Left ventricle myocardium inferior (tissue), 1 donor: ENCODE measurements around the gene CD8A. TPM values are rescaled to one million over a fixed set of nuclear protein-coding genes. Genes with fewer than 3 reads are reported as not detected.

Experiments used
- DNase-seq: peaks from one replicate; pipeline ENCODE4 v3.0.0-alpha.2; 2020
- H3K27ac ChIP-seq: fragments of 200-600 bp; replicated peaks from 2 replicates; pipeline ENCODE4 v1.8.0; 2021
- H3K27me3 ChIP-seq: fragments of 200-600 bp; 2 replicates; pipeline ENCODE4 v1.8.0; 2021; ENCODE audit warnings: low read depth
- H3K36me3 ChIP-seq: fragments of 200-600 bp; 2 replicates; pipeline ENCODE4 v1.8.0; 2021
- H3K4me1 ChIP-seq: fragments of 200-600 bp; 2 replicates; pipeline ENCODE4 v1.8.0; 2021
- H3K4me3 ChIP-seq: fragments of 200-600 bp; 2 replicates; pipeline ENCODE4 v1.8.0; 2021; ENCODE audit warnings: mild to moderate bottlenecking, moderate library complexity
- H3K9me3 ChIP-seq: fragments of 200-600 bp; replicated peaks from 2 replicates; pipeline ENCODE4 v1.8.0; 2021
- intact Hi-C: fragments of 100-400 bp; cut with micrococcal nuclease; formaldehyde crosslinking; loops from one replicate; pipeline ENCODE4 v1.11.0; 2022
- total RNA-seq: library from RNA; stranded (reverse); fragmentation: NEBNext Ultra II Directional; extraction: Animal tissue kit (Norgen Biotek cat#: 25700); gene quantifications from one replicate; pipeline ENCODE4 v1.2.1, GENCODE V29; 2021
- TF ChIP-seq, protein P1 (sequence below): fragments of 200-600 bp; IDR thresholded peaks from 2 replicates; pipeline ENCODE4 v1.8.0; 2021; ENCODE audit warnings: antibody characterized with exemption, mild to moderate bottlenecking, borderline replicate concordance
- donor health status: DM: no; HTN: yes; CAD: no; lungs with severe emphysema.

CD8A gene
- total RNA-seq, 1 donor from 2014 or later = 0.63 TPM

DNA sequence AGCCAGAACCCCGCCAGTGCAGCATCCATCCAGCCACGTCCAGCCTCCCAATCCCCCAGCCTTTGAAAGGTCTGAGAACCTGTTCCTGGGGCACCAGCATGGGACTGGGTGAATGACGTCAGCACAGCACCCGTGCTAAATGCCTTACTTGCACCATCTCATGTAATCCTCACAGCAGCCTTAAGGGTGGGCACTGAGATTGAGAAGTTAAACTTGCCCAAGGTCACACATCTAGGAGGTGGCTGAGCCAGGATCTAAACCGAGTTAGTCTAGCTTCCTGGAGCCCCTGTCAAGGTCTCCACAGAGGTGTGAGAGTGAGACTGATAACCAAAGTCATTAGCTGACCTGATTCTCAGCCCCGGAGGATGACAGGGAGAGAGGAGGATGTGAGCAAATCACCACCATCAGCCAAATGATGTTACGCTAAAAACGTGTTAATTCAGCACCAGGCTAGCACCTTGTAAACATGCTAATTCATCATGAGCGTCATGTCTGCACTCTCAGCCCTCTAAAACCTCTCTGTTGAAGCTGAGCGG is 4.6 kb downstream of the CD8A start:
- TF ChIP-seq, protein P1, sequence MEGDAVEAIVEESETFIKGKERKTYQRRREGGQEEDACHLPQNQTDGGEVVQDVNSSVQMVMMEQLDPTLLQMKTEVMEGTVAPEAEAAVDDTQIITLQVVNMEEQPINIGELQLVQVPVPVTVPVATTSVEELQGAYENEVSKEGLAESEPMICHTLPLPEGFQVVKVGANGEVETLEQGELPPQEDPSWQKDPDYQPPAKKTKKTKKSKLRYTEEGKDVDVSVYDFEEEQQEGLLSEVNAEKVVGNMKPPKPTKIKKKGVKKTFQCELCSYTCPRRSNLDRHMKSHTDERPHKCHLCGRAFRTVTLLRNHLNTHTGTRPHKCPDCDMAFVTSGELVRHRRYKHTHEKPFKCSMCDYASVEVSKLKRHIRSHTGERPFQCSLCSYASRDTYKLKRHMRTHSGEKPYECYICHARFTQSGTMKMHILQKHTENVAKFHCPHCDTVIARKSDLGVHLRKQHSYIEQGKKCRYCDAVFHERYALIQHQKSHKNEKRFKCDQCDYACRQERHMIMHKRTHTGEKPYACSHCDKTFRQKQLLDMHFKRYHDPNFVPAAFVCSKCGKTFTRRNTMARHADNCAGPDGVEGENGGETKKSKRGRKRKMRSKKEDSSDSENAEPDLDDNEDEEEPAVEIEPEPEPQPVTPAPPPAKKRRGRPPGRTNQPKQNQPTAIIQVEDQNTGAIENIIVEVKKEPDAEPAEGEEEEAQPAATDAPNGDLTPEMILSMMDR = no peak
- H3K4me3 ChIP-seq = no peak overlapping the region
- H3K4me1 ChIP-seq = peaks cover 44% of the 10 kb centered on the region
- peaks cover 23% of the 10 kb centered on the region for H3K27me3 ChIP-seq
- intact Hi-C loops = no loop called here
- no peaks in the 10 kb centered on the region for H3K36me3 ChIP-seq
- DNase-seq = no peak
- no peak overlapping the region for H3K27ac ChIP-seq
- no peaks in the 10 kb centered on the region for H3K9me3 ChIP-seq

DNA sequence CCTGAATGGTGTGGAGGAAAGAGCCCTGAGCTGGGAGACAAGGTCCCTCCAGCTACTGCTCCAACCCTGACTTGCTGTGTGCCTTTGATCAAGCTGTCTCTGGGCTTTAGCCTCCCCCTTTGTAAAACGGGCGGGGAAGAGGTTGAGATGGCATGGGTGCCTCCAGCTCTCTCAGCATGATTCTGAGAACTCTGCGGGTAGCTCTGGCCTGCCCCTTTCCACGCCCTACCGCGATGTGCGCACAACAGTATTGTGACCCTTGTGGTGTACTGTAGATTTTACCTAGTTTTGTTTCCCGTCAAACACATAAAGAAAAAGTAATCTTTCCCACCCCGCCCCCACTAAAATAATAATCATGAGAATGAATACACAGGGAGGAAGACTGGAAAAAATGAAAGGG is 5.3 kb downstream of the CD8A start:
- Histone ChIP-seq H3K4me3 (no peak overlapping the region), H3K36me3 (no peaks in the 10 kb centered on the region), H3K4me1 (peaks cover 41% of the 10 kb centered on the region), H3K27ac (no peak overlapping the region), H3K27me3 (peaks cover 17% of the 10 kb centered on the region), H3K9me3 (no peaks in the 10 kb centered on the region)
- intact Hi-C loops = no loop called here
- TF ChIP-seq, protein P1 = no peak
- DNase-seq = no peak

DNA sequence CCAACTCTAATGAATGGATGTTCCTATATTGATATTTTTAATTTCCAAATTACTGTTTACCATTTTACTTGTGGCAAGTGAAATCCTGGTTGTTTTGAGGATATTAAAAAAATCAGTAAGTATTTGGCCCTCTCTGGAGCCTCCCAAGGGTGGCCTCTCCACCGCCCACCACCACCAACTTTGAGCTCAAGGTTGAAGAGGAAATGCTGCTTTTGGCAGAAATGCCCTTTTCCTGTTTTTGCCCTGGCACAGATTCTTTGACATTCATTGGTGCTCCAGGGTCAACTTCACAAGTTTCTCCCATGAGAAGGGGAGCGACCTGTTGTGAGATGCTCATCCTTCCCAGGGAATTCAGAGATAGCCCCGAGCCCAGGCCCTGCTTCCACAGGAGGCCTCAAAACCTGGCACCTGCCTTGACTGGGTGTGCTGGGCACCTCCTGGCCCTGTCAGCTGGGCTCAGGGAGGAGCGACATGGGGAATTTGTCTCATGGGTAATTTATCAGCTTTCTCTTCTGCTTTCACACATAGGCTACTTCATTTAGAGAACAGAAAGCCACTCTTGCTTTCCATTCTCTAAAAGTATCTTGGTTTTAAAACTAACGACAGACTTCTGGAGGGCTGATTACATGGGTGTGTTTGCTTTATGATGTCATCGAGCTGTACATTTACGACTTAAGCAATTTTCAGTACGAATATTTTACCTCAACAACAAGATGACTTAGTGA is 6.9 kb downstream of the CD8A start:
- H3K27ac ChIP-seq = no peak overlapping the region
- no peak for DNase-seq
- intact Hi-C loops = no loop called here

DNA sequence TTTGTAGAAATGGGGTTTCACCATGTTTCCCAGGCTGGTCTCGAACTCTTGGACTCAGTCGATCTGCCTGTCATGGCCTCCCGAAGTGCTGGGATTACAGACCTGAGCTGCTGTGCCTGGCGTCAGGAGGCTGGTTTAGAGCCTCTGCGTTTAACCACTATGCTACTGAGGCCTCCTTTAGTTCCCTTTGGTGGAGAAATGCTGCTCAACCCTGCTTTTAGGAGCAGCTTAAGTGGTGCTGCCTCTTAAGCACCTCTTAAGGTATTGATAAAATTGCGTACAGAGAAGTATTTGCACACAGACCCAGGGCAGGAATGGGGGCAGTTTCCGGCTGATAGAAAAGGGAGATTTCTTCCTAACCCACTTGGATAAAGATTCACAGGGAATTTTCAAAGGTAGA is 8.0 kb downstream of the CD8A start:
- no peaks in the 10 kb centered on the region for H3K36me3 ChIP-seq
- H3K4me3 ChIP-seq = no peak overlapping the region
- H3K4me1 ChIP-seq = peaks cover 28% of the 10 kb centered on the region
- no peaks in the 10 kb centered on the region for H3K27me3 ChIP-seq
- H3K9me3 ChIP-seq = no peaks in the 10 kb centered on the region
- DNase-seq = no peak
- intact Hi-C loops = no loop called here
- H3K27ac ChIP-seq = no peak overlapping the region
- TF ChIP-seq, protein P1 = no peak

More for the DNA sequence above, 6.9 kb downstream of the CD8A start:
- Histone ChIP-seq H3K4me3 (no peak overlapping the region), H3K27me3 (peaks cover under 1% of the 10 kb centered on the region), H3K4me1 (peaks cover 37% of the 10 kb centered on the region), H3K9me3 (no peaks in the 10 kb centered on the region), H3K36me3 (no peaks in the 10 kb centered on the region)
- TF ChIP-seq, protein P1 = no peak

DNA sequence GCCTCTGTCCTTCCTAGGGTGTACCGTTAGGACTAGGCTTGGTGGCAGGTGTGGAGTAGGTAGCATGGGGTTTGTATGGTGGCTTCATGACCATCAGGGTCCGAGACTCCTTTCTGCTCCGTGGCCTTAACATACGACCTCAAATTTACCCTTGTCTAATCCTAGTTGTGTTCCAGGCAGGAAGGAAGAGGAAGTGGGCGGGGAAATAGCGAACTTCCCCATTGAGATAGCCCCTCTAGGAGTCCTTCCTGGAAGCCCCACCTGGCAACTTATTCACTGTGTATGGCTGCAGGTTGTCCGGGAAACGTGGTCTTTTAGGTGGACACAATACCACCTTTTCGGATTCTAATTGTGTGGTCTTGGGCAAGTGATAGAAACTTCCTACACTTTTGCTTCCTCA is 9.3 kb downstream of the CD8A start:
- Histone ChIP-seq H3K9me3 (no peaks in the 10 kb centered on the region), H3K36me3 (peaks cover 5% of the 10 kb centered on the region), H3K4me1 (peaks cover 20% of the 10 kb centered on the region), H3K27ac (no peak overlapping the region), H3K27me3 (no peaks in the 10 kb centered on the region), H3K4me3 (no peak overlapping the region)
- TF ChIP-seq, protein P1 = no peak
- intact Hi-C loops = no loop called here
- DNase-seq = no peak
